ENCODE data around the gene POU6F2.

GRCh38 chr7:39086638-39087360 lies 109.1 kb downstream of the POU6F2 start:
- TF ChIP-seq CTCF (conservative IDR thresholded peaks at IDR 0.05; ENCODE audit: low read depth, low read length) (no peak), EZH2 (IDR thresholded peaks at IDR 0.05; ENCODE audit: borderline replicate concordance, low read depth, low read length, poor library complexity, severe bottlenecking) (no peak)

All from A673 (cell line).